HEK293 (cell line): ENCODE results near the gene ARHGDIA.

Experiments used
- CTCF ChIA-PET: fragments of 350-600 bp; formaldehyde crosslinking; extraction: SDS; loops from one replicate; lab custom pipeline; 2021; ENCODE audit warnings: antibody characterized with exemption; lab: Yijun Ruan, JAX
- POLR2A ChIA-PET: fragments of 300-600 bp; formaldehyde crosslinking; extraction: SDS; loops from one replicate; lab custom pipeline; 2020; ENCODE audit warnings: antibody characterized with exemption, inconsistent platforms; lab: Yijun Ruan, JAX
- H3K27ac ChIP-seq: fragments of 200-500 bp; sonication (Bioruptor generic); 2 replicates; pipeline ENCODE4 v1.5.1; 2014; ENCODE audit warnings: low read depth, low read length, control low read depth, inconsistent platforms; ENCODE audit errors: extremely low read depth
- H3K36me3 ChIP-seq, 2 experiments: fragments of 200-500 bp in 1 of 2; sonication (Bioruptor generic) in 1 of 2; 1 replicate in 1 of 2; 2 replicates in 1 of 2; pipeline ENCODE4 v1.5.1; 2014 to 2017; ENCODE audit warnings: inconsistent platforms in 2 of 2, low read length in 2 of 2; ENCODE audit not compliant: control insufficient read depth in 2 of 2, insufficient read depth in 1 of 2
- H3K4me1 ChIP-seq: fragments of 200-500 bp; sonication (Bioruptor generic); 2 replicates; pipeline ENCODE4 v1.5.1; 2014; ENCODE audit warnings: mild to moderate bottlenecking, low read length, inconsistent platforms; ENCODE audit not compliant: control insufficient read depth, insufficient read depth
- H3K4me3 ChIP-seq: 2 replicates; pipeline ENCODE4 v1.5.1; 2011; ENCODE audit warnings: low read depth, mild to moderate bottlenecking, control low read depth, low read length, moderate library complexity
- H3K9me3 ChIP-seq: fragments of 200-500 bp; sonication (Bioruptor generic); 2 replicates; pipeline ENCODE4 v1.5.1; 2014; ENCODE audit warnings: low read depth, low read length, inconsistent platforms; ENCODE audit not compliant: control insufficient read depth, insufficient read depth
- GFI1B ChIP-seq: fragments of 450-650 bp; formaldehyde crosslinking; IDR thresholded peaks from 2 replicates; pipeline ENCODE4 v1.5.1; 2016; ENCODE audit warnings: missing biosample characterization, missing genetic modification characterization
- KLF9 ChIP-seq: fragments of 450-650 bp; formaldehyde crosslinking; IDR thresholded peaks from 2 replicates; pipeline ENCODE4 v1.5.1; 2016; ENCODE audit warnings: missing biosample characterization, missing genetic modification characterization, low read depth
- OSR2 ChIP-seq: fragments of 450-650 bp; formaldehyde crosslinking; IDR thresholded peaks from 2 replicates; pipeline ENCODE4 v1.5.1; 2016; ENCODE audit warnings: missing biosample characterization, missing genetic modification characterization
- OVOL3 ChIP-seq: fragments of 450-650 bp; formaldehyde crosslinking; IDR thresholded peaks from 2 replicates; pipeline ENCODE4 v1.5.1; 2016; ENCODE audit warnings: missing biosample characterization, missing genetic modification characterization
- ZBTB10 ChIP-seq: fragments of 450-650 bp; formaldehyde crosslinking; IDR thresholded peaks from 2 replicates; pipeline ENCODE4 v1.5.1; 2016; ENCODE audit warnings: missing biosample characterization, missing genetic modification characterization
- ZBTB17 ChIP-seq: fragments of 450-650 bp; formaldehyde crosslinking; IDR thresholded peaks from 2 replicates; pipeline ENCODE4 v1.5.1; 2016; ENCODE audit warnings: missing biosample characterization, missing genetic modification characterization
- ZBTB20 ChIP-seq: fragments of 450-650 bp; formaldehyde crosslinking; IDR thresholded peaks from 2 replicates; pipeline ENCODE4 v1.5.1; 2016; ENCODE audit warnings: missing biosample characterization, missing genetic modification characterization
- ZFP37 ChIP-seq: fragments of 450-650 bp; formaldehyde crosslinking; IDR thresholded peaks from 2 replicates; pipeline ENCODE4 v1.5.1; 2016; ENCODE audit warnings: missing biosample characterization, missing genetic modification characterization
- ZFP69B ChIP-seq: fragments of 450-650 bp; formaldehyde crosslinking; IDR thresholded peaks from 2 replicates; pipeline ENCODE4 v1.5.1; 2016; ENCODE audit warnings: missing biosample characterization, missing genetic modification characterization
- ZNF341 ChIP-seq: fragments of 450-650 bp; formaldehyde crosslinking; IDR thresholded peaks from 2 replicates; pipeline ENCODE4; 2016; ENCODE audit warnings: low read depth, missing biosample characterization, missing genetic modification characterization
- ZNF366 ChIP-seq: fragments of 450-650 bp; formaldehyde crosslinking; conservative IDR thresholded peaks from 2 replicates; pipeline ENCODE4 v1.5.1; 2016; ENCODE audit warnings: missing biosample characterization, missing genetic modification characterization
- ZNF404 ChIP-seq: fragments of 450-650 bp; formaldehyde crosslinking; IDR thresholded peaks from 2 replicates; pipeline ENCODE4 v1.5.1; 2017; ENCODE audit warnings: missing biosample characterization, missing genetic modification characterization
- ZNF433 ChIP-seq: fragments of 450-650 bp; formaldehyde crosslinking; IDR thresholded peaks from 2 replicates; pipeline ENCODE4 v1.5.1; 2016; ENCODE audit warnings: missing biosample characterization, missing genetic modification characterization, low read depth
- ZNF501 ChIP-seq: fragments of 450-650 bp; formaldehyde crosslinking; IDR thresholded peaks from 2 replicates; pipeline ENCODE4 v1.5.1; 2016; ENCODE audit warnings: missing biosample characterization, missing genetic modification characterization
- ZNF549 ChIP-seq: fragments of 450-650 bp; IDR thresholded peaks from 2 replicates; pipeline ENCODE4 v1.5.1; 2018; ENCODE audit warnings: missing biosample characterization, missing genetic modification characterization, mild to moderate bottlenecking, inconsistent platforms, moderate library complexity
- ZNF558 ChIP-seq: fragments of 450-650 bp; formaldehyde crosslinking; IDR thresholded peaks from 2 replicates; pipeline ENCODE4 v1.5.1; 2016; ENCODE audit warnings: missing biosample characterization, missing genetic modification characterization
- ZNF580 ChIP-seq: fragments of 450-650 bp; formaldehyde crosslinking; IDR thresholded peaks from 2 replicates; pipeline ENCODE4 v1.5.1; 2016; ENCODE audit warnings: missing biosample characterization, missing genetic modification characterization
- ZNF621 ChIP-seq: fragments of 450-650 bp; formaldehyde crosslinking; IDR thresholded peaks from 2 replicates; pipeline ENCODE4 v1.5.1; 2017; ENCODE audit warnings: missing biosample characterization, missing genetic modification characterization
- ZNF701 ChIP-seq: fragments of 450-650 bp; formaldehyde crosslinking; IDR thresholded peaks from 2 replicates; pipeline ENCODE4 v1.5.1; 2016; ENCODE audit warnings: missing biosample characterization, missing genetic modification characterization
- ZNF837 ChIP-seq: fragments of 450-650 bp; formaldehyde crosslinking; IDR thresholded peaks from 2 replicates; pipeline ENCODE4 v1.5.1; 2016; ENCODE audit warnings: missing biosample characterization, missing genetic modification characterization
- TF ChIP-seq, protein P1 (sequence below): fragments of 450-650 bp; formaldehyde crosslinking; IDR thresholded peaks from 2 replicates; pipeline ENCODE4 v1.5.1; 2016; ENCODE audit warnings: missing biosample characterization, missing genetic modification characterization
- TF ChIP-seq, protein P2 (sequence below): fragments of 450-650 bp; formaldehyde crosslinking; IDR thresholded peaks from 2 replicates; pipeline ENCODE4 v1.5.1; 2016; ENCODE audit warnings: missing biosample characterization, missing genetic modification characterization
- TF ChIP-seq, protein P3 (sequence below): fragments of 450-650 bp; formaldehyde crosslinking; IDR thresholded peaks from 2 replicates; pipeline ENCODE4 v1.5.1; 2016; ENCODE audit warnings: missing biosample characterization, missing genetic modification characterization
- TF ChIP-seq, protein P4 (sequence below): fragments of 450-650 bp; formaldehyde crosslinking; conservative IDR thresholded peaks from 2 replicates; pipeline ENCODE4 v1.5.1; 2016; ENCODE audit warnings: low read depth, missing biosample characterization, missing genetic modification characterization

Gene ARHGDIA

GRCh38 chr17:81867170-81867990 is 3.8 kb downstream of the ARHGDIA start (continued):
- TF ChIP-seq ZBTB10: peak; percentile 33; the same call in 1 of the 2 replicates
- no peak for TF ChIP-seq ZNF433 (tag by site-specific recombination)
- peak; percentile 98 for TF ChIP-seq OSR2 (tag by site-specific recombination)
- TF ChIP-seq KLF9: no peak; the same call in 1 of the 2 replicates
- TF ChIP-seq ZNF404 (tag by site-specific recombination): no peak
- no peak for TF ChIP-seq ZNF558 (tag by site-specific recombination)
- TF ChIP-seq ZNF701 (tag by site-specific recombination): no peak
- TF ChIP-seq ZNF366 (tag by site-specific recombination): no peak

DNA sequence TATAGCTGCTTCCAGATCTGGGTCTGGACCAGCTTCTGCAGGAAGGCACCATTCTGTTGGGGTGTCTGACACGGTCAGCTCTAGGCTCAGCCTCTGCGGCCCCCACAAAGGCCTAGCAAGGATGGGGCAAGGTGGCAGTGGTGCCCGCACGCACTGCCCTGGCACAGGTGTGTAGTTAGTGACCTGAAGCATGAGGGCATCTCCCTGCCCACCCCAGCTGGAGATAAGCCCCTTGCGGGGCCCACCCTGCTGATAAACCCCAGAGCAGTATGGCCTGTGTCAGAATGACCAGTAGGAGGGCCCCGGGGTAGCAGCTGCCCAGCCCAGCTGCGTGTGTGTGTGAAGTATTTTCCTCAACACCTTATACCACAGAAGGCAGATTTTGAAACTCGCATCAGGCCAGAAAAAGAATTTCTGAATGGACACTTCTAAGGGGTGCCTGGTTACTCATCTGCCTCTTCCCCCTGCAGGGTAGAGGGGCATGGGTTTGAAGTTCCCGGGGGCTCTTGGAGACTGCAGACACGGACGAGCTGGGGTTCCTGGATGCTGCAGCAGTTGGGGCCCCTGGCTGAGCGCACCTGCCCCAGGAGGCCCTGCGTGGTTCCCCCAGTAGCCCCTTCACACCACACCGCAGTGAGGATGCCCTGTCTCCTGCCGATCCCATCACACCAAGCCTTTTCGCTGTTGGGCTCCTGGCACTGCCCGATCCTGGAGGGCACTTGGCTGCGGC is 4.5 kb downstream of the ARHGDIA start:
- peaks cover 14% of the 10 kb centered on the region; the same call in 1 of the 2 replicates for H3K4me1 ChIP-seq
- CTCF ChIA-PET: interaction anchor here (0.5 to 1.8 kb wide), 6 partner anchors 44 to 229 kb away, joined by 3 to 4 read pairs (median 3); no protein-coding TSS in a partner anchor
- H3K36me3 ChIP-seq: peaks cover 12 to 77% of the 10 kb centered on the region in 2 experiments; a peak in 2 of 3 replicates
- no peaks in the 10 kb centered on the region for H3K9me3 ChIP-seq
- POLR2A ChIA-PET: interaction anchor here (0.8 to 2.5 kb wide), 23 partner anchors 12 to 232 kb away, joined by 3 to 14 read pairs (median 4); partner anchors contain the start of genes ALYREF, ANAPC11, ARL16 and CCDC137
- H3K27ac ChIP-seq: peak overlapping the region; percentile 100
- H3K4me3 ChIP-seq: no peak overlapping the region
- TF ChIP-seq GFI1B: no peak
- TF ChIP-seq ZNF837: peak; percentile 90; the same call in 1 of the 2 replicates
- TF ChIP-seq, protein P1, sequence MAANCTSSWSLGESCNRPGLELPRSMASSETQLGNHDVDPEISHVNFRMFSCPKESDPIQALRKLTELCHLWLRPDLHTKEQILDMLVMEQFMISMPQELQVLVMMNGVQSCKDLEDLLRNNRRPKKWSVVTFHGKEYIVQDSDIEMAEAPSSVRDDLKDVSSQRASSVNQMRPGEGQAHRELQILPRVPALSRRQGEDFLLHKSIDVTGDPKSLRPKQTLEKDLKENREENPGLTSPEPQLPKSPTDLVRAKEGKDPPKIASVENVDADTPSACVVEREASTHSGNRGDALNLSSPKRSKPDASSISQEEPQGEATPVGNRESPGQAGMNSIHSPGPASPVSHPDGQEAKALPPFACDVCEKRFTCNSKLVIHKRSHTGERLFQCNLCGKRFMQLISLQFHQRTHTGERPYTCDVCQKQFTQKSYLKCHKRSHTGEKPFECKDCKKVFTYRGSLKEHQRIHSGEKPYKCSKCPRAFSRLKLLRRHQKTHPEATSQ (tag by site-specific recombination): no peak; the same call in 1 of the 2 replicates
- TF ChIP-seq, protein P2, sequence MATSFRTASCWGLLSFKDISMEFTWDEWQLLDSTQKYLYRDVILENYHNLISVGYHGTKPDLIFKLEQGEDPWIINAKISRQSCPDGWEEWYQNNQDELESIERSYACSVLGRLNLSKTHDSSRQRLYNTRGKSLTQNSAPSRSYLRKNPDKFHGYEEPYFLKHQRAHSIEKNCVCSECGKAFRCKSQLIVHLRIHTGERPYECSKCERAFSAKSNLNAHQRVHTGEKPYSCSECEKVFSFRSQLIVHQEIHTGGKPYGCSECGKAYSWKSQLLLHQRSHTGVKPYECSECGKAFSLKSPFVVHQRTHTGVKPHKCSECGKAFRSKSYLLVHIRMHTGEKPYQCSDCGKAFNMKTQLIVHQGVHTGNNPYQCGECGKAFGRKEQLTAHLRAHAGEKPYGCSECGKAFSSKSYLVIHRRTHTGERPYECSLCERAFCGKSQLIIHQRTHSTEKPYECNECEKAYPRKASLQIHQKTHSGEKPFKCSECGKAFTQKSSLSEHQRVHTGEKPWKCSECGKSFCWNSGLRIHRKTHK (tag by site-specific recombination): no peak
- peak; percentile 89 for TF ChIP-seq ZFP69B (tag by site-specific recombination)
- no peak for TF ChIP-seq ZNF549
- 0 out of 2 replicates have a peak, but pooled peaks have one; percentile 35 for TF ChIP-seq ZBTB20 (tag by site-specific recombination)
- TF ChIP-seq ZNF501 (tag by site-specific recombination): no peak
- no peak for TF ChIP-seq ZBTB17 (tag by site-specific recombination)
- TF ChIP-seq ZNF580 (tag by site-specific recombination): no peak
- TF ChIP-seq OVOL3 (tag by site-specific recombination): no peak
- TF ChIP-seq ZNF621 (tag by site-specific recombination): no peak
- 0 out of 2 replicates have a peak, but pooled peaks have one; percentile 2 for TF ChIP-seq ZNF341 (tag by site-specific recombination)
- peak; percentile 74; the same call in 1 of the 2 replicates for TF ChIP-seq ZFP37 (tag by site-specific recombination)
- TF ChIP-seq, protein P3, sequence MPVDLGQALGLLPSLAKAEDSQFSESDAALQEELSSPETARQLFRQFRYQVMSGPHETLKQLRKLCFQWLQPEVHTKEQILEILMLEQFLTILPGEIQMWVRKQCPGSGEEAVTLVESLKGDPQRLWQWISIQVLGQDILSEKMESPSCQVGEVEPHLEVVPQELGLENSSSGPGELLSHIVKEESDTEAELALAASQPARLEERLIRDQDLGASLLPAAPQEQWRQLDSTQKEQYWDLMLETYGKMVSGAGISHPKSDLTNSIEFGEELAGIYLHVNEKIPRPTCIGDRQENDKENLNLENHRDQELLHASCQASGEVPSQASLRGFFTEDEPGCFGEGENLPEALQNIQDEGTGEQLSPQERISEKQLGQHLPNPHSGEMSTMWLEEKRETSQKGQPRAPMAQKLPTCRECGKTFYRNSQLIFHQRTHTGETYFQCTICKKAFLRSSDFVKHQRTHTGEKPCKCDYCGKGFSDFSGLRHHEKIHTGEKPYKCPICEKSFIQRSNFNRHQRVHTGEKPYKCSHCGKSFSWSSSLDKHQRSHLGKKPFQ (tag by site-specific recombination): peak; percentile 70; the same call in 1 of the 2 replicates
- TF ChIP-seq, protein P4, sequence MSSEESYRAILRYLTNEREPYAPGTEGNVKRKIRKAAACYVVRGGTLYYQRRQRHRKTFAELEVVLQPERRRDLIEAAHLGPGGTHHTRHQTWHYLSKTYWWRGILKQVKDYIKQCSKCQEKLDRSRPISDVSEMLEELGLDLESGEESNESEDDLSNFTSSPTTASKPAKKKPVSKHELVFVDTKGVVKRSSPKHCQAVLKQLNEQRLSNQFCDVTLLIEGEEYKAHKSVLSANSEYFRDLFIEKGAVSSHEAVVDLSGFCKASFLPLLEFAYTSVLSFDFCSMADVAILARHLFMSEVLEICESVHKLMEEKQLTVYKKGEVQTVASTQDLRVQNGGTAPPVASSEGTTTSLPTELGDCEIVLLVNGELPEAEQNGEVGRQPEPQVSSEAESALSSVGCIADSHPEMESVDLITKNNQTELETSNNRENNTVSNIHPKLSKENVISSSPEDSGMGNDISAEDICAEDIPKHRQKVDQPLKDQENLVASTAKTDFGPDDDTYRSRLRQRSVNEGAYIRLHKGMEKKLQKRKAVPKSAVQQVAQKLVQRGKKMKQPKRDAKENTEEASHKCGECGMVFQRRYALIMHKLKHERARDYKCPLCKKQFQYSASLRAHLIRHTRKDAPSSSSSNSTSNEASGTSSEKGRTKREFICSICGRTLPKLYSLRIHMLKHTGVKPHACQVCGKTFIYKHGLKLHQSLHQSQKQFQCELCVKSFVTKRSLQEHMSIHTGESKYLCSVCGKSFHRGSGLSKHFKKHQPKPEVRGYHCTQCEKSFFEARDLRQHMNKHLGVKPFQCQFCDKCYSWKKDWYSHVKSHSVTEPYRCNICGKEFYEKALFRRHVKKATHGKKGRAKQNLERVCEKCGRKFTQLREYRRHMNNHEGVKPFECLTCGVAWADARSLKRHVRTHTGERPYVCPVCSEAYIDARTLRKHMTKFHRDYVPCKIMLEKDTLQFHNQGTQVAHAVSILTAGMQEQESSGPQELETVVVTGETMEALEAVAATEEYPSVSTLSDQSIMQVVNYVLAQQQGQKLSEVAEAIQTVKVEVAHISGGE: no peak
